HEK293 (cell line): ENCODE measurements around the gene PSMD8.

Experiments used
- KLF16 ChIP-seq: fragments of 450-650 bp; formaldehyde crosslinking; IDR thresholded peaks from 2 replicates; pipeline ENCODE4 v1.5.1; 2017; ENCODE audit warnings: missing biosample characterization, missing genetic modification characterization
- TCF7L2 ChIP-seq: IDR thresholded peaks from 2 replicates; pipeline ENCODE4 v1.6.1; 2011; ENCODE audit warnings: low read depth, mild to moderate bottlenecking, inconsistent platforms, low read length, moderate library complexity, borderline replicate concordance
- ZBTB7A ChIP-seq: fragments of 450-650 bp; formaldehyde crosslinking; IDR thresholded peaks from 2 replicates; pipeline ENCODE4 v1.5.1; 2016; ENCODE audit warnings: low read depth, missing biosample characterization, missing genetic modification characterization
- ZNF155 ChIP-seq: fragments of 450-650 bp; formaldehyde crosslinking; IDR thresholded peaks from 2 replicates; pipeline ENCODE4 v1.5.1; 2016; ENCODE audit warnings: missing biosample characterization, missing genetic modification characterization
- TF ChIP-seq, protein P1 (sequence below): fragments of 450-650 bp; formaldehyde crosslinking; IDR thresholded peaks from 2 replicates; pipeline ENCODE4 v1.5.1; 2016; ENCODE audit warnings: missing biosample characterization, missing genetic modification characterization
- TF ChIP-seq, protein P2 (sequence below): fragments of 450-650 bp; formaldehyde crosslinking; IDR thresholded peaks from 2 replicates; pipeline ENCODE4 v1.5.1; 2016; ENCODE audit warnings: missing biosample characterization, missing genetic modification characterization

DNA sequence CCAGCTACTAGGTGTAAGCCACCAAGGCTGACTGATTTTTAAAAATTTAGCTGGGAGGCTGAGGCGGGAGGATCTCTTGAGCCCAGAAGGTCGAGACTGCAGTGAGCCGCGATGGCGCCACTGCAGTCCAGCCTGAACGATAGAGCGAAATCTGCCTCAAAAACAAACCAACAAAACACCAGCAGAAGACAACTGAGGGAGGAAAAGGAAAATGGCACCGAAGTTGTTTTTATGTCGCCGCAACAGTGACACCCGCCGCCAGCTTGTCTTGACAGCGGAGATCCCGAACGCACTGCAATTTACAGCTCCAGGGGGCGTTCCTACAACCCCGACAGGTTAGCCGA is 28.2 kb downstream of the PSMD8 start:
- TF ChIP-seq, protein P1, sequence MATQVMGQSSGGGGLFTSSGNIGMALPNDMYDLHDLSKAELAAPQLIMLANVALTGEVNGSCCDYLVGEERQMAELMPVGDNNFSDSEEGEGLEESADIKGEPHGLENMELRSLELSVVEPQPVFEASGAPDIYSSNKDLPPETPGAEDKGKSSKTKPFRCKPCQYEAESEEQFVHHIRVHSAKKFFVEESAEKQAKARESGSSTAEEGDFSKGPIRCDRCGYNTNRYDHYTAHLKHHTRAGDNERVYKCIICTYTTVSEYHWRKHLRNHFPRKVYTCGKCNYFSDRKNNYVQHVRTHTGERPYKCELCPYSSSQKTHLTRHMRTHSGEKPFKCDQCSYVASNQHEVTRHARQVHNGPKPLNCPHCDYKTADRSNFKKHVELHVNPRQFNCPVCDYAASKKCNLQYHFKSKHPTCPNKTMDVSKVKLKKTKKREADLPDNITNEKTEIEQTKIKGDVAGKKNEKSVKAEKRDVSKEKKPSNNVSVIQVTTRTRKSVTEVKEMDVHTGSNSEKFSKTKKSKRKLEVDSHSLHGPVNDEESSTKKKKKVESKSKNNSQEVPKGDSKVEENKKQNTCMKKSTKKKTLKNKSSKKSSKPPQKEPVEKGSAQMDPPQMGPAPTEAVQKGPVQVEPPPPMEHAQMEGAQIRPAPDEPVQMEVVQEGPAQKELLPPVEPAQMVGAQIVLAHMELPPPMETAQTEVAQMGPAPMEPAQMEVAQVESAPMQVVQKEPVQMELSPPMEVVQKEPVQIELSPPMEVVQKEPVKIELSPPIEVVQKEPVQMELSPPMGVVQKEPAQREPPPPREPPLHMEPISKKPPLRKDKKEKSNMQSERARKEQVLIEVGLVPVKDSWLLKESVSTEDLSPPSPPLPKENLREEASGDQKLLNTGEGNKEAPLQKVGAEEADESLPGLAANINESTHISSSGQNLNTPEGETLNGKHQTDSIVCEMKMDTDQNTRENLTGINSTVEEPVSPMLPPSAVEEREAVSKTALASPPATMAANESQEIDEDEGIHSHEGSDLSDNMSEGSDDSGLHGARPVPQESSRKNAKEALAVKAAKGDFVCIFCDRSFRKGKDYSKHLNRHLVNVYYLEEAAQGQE (tag by site-specific recombination), result no peak
- TF ChIP-seq KLF16 (no peak), ZBTB7A (tag by site-specific recombination) (no peak), TCF7L2 (no peak), ZNF155 (tag by site-specific recombination) (no peak)
- TF ChIP-seq, protein P2, sequence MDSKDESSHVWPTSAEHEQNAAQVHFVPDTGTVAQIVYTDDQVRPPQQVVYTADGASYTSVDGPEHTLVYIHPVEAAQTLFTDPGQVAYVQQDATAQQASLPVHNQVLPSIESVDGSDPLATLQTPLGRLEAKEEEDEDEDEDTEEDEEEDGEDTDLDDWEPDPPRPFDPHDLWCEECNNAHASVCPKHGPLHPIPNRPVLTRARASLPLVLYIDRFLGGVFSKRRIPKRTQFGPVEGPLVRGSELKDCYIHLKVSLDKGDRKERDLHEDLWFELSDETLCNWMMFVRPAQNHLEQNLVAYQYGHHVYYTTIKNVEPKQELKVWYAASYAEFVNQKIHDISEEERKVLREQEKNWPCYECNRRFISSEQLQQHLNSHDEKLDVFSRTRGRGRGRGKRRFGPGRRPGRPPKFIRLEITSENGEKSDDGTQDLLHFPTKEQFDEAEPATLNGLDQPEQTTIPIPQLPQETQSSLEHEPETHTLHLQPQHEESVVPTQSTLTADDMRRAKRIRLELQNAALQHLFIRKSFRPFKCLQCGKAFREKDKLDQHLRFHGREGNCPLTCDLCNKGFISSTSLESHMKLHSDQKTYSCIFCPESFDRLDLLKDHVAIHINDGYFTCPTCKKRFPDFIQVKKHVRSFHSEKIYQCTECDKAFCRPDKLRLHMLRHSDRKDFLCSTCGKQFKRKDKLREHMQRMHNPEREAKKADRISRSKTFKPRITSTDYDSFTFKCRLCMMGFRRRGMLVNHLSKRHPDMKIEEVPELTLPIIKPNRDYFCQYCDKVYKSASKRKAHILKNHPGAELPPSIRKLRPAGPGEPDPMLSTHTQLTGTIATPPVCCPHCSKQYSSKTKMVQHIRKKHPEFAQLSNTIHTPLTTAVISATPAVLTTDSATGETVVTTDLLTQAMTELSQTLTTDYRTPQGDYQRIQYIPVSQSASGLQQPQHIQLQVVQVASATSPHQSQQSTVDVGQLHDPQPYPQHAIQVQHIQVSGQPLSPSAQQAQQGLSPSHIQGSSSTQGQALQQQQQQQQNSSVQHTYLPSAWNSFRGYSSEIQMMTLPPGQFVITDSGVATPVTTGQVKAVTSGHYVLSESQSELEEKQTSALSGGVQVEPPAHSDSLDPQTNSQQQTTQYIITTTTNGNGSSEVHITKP (tag by site-specific recombination), result no peak
